Loucy (cell line): Measurements from ENCODE around the gene RELL1.

ENCODE experiments used
- CTCF ChIP-seq: fragments of 200-600 bp; sonication (generic); conservative IDR thresholded peaks from 2 replicates; pipeline ENCODE4 v1.5.1; 2014; ENCODE audit warnings: mild to moderate bottlenecking, antibody characterized with exemption, low read length
- EZH2phosphoT487 ChIP-seq: fragments of 200-600 bp; IDR thresholded peaks from 2 replicates; pipeline ENCODE4 v1.6.1; 2018; ENCODE audit warnings: antibody characterized with exemption, mild to moderate bottlenecking, moderate library complexity, borderline replicate concordance

DNA sequence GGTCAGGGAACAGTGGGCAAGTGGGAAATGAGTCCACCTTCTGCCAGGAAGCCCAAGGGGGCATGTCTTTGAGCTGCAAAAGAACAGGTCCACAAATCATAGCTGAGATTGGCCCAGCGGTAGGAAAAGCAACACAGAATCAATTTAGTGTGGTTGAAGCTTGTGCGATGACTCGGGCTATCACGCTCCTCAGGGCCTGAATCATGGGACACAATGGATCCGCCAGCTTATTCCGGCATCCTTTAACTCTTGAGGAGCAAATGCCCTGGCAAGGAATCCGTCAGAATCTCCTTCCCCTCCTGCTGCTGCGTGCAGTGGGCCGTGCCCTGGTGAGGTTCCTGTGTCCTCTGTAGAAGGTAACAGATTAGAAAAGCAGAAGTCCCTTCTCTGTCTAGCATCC, 98.0 kb downstream of the RELL1 start:
- TF ChIP-seq CTCF: no peak
- TF ChIP-seq EZH2phosphoT487: no peak
